GM20000 (cell line): ENCODE results near the gene R3HDM2.

Source experiments
- DNase-seq: peaks from one replicate; pipeline ENCODE4 v3.0.0; 2012; ENCODE audit warnings: low spot score
- TF ChIP-seq, protein P1 (sequence below): IDR thresholded peaks from 2 replicates; pipeline ENCODE4 v1.5.1; 2012; ENCODE audit warnings: mild to moderate bottlenecking, control low read depth; ENCODE audit errors: extremely low read depth, missing control alignments

Gene R3HDM2

DNA sequence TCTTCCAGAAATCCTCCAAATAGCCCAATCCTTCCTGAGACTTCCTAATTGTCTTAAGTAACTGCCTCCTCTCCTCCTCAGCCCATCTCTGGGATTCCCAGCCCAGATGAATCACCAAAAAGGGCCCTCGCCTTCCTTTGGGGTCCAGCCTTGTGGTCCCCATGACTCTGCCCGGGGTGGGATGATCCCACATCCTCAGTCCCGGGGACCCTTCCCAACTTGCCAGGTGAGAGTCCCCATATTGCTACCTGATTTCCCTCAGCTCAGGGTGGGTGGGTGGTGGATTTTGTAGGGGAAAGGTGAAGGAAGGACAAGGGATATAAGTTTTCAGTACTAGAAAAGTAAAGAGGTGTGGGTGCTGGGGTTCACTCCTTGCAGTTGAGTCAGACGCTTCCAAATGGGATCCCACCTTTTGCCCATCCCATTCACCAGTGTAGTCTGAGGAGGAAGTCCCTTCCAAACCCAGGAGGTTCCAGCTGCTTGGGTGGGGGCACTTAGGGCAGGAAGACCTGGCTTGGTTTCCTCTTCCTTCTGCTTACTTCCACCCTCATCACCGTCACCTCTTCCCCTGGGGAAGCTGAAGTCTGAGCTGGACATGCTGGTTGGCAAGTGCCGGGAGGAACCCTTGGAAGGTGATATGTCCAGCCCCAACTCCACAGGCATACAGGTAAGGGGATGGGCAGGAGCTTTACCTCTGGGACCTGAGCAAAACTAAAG lies 34.3 kb upstream of the R3HDM2 start:
- TF ChIP-seq, protein P1, sequence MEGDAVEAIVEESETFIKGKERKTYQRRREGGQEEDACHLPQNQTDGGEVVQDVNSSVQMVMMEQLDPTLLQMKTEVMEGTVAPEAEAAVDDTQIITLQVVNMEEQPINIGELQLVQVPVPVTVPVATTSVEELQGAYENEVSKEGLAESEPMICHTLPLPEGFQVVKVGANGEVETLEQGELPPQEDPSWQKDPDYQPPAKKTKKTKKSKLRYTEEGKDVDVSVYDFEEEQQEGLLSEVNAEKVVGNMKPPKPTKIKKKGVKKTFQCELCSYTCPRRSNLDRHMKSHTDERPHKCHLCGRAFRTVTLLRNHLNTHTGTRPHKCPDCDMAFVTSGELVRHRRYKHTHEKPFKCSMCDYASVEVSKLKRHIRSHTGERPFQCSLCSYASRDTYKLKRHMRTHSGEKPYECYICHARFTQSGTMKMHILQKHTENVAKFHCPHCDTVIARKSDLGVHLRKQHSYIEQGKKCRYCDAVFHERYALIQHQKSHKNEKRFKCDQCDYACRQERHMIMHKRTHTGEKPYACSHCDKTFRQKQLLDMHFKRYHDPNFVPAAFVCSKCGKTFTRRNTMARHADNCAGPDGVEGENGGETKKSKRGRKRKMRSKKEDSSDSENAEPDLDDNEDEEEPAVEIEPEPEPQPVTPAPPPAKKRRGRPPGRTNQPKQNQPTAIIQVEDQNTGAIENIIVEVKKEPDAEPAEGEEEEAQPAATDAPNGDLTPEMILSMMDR, result no peak
- no peak for DNase-seq

DNA sequence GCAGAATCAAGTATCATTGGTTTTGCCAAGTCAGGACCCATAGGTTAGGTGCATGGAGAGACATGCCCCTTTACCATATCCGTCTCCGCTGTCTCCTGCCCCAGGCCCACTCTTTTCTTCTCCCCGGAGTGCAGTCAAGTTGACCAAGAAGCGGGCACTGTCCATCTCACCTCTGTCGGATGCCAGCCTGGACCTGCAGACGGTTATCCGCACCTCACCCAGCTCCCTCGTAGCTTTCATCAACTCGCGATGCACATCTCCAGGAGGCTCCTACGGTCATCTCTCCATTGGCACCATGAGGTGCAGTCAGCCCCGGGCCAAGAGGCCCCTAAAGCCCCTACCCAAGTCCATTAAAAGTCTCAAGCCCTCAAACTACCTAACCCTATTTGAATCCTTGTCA lies 33.7 kb upstream of the R3HDM2 start:
- TF ChIP-seq, protein P1, result no peak
- DNase-seq, result no peak

DNA sequence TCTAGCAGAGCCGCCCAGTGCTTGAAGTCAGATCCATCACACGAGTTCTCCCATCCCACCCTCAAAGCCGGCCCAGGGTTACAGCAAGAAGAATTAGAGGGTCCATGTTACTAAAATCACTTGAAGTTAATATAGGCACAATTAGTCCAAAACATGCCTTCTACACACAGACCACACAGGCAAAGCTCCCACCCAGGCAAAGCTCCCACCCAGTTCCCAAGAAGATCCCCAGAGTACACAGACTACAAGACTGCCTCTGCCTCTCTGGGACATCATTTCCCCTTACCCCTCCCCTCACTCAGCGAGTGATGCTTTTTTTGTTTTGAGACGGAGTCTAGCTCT lies 32.0 kb upstream of the R3HDM2 start:
- TF ChIP-seq, protein P1, result no peak
- DNase-seq, result no peak

DNA sequence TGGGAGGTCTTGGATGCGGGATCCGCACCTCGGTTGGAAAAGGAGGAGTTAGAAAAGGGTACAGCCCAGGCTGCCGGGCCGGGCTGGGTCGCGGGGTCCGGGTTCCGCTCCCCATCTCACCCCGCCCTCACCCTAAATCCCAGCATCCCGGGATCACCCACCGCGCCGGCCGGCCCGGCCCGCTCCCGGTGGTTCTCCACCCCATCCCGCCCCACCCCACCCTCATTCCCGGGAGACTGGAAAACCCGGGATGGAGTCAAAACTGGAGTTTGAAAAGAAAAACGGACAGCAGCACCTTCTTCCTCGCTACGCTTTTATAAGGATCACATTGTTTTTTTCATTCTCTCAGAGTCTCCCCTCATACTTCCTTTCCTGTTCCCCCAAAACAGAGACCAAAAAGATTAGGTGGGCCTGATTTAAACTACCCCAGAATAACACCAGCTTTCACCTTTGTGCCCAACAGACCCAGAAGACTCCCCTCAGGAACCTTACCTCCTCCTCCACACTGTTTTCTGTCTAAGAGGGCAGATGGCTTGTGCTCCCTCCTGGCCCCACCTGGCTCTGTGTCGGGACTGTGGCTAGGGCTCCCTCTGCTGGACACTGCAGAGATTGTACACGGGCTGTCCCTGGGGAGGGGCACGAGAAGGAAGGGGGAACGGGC lies 31.5 kb upstream of the R3HDM2 start:
- peak; percentile 94 for DNase-seq

DNA sequence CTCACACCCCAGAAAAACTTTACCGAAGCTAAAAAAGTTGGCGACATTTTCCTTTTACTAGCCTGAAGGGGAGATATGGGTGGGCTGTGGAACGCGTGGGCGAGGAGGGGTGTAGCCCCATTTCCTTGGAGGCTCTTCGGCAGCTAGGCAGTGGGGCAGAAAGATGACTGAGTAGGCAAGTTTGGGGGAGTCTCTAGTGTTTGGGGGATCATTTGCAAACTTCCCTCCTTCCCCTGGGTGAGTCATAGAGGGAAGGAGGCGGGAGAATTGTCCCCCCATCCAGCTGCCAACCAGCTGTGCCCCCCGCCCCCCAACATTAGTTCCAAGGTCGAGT lies 31.0 kb upstream of the R3HDM2 start:
- DNase-seq, result peak; percentile 56
- TF ChIP-seq, protein P1, result no peak

More for the DNA sequence above, 31.5 kb upstream of the R3HDM2 start:
- TF ChIP-seq, protein P1, result peak; percentile 95

DNA sequence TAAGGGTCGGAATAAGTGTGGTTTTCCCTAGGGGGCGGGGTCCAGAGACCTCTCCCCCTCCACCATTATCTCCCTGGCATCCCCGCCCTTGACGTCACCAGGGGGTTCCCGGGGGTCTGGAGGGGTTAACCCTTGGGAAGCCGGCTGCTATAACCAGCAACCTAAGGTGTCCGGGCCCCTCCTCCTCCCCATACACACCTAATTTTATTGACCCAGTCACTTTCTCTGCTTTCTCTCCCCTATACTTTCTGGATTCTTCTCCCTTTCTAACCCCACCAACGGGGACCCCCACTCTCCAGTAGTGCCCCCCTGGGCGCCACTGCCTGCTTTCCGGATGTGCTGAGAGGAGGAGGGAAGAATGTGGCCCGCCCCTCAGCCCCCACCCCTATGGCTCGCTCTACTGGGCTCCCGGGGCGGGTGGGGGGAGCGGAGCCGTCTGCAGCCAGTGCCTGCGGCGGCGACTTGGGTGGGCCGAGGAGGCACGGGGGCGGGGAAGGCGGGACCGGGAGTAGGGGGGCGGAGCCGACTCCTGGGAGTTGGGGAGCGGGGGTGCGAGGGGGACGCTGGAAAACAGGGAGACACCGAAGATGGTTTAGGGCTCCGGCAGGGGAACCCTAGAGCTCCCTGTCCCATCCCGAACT lies 30.6 kb upstream of the R3HDM2 start:
- TF ChIP-seq, protein P1, result no peak
- DNase-seq, result peak; percentile 70

DNA sequence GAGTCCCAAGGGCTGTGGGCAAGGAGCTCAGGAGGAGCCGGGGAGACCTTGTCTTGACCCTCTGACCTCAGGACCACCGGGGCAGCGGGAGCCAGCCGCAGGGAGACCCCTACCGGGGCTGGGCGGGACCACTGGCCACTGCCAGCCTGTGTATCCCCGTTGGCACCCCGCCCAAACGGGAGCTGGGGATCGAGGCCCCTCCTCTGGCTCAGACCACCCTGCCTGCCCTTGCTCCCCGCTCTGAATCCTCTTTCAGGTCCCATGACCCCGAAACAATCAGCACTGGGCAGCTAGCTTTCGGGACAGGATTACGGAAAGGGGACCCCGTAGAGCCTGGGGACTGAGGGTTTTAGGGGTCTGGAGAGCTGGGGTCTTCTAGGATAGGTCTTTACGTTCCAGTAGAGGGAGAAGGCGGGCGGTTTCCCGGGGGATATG lies 30.0 kb upstream of the R3HDM2 start:
- no peak for DNase-seq
- TF ChIP-seq, protein P1, result no peak
